Astrocyte (in vitro differentiated cells and primary cell): ENCODE results near the gene ARAP2.

Source experiments
- CTCF ChIP-seq: IDR thresholded peaks from 2 replicates; pipeline ENCODE4 v1.5.1; 2011; ENCODE audit warnings: low read depth, mild to moderate bottlenecking, inconsistent platforms, low read length, moderate library complexity; ENCODE audit not compliant: insufficient read depth
- EZH2 ChIP-seq: IDR thresholded peaks from 2 replicates; pipeline ENCODE4 v1.6.1; 2012; ENCODE audit warnings: mild to moderate bottlenecking, low read length, inconsistent platforms; ENCODE audit not compliant: insufficient read depth

GRCh38 chr4:36054694-36055422 is 189.5 kb downstream of the ARAP2 start:
- TF ChIP-seq EZH2, result no peak
- no peak for TF ChIP-seq CTCF
